HG02840 (cell line): Measurements from ENCODE around the gene TET3.
A peak's percentile ranks its signal among the peaks of the same experiment; 100 is the strongest.

Experiments used
- ATAC-seq: cut with Tn5 transposase; IDR thresholded peaks from one replicate; pipeline ENCODE4 v1.9.1; 2021; ENCODE audit warnings: mild to moderate bottlenecking, moderate library complexity, moderate number of reproducible peaks; ENCODE audit not compliant: unreplicated experiment, low FRiP score

Gene TET3

DNA sequence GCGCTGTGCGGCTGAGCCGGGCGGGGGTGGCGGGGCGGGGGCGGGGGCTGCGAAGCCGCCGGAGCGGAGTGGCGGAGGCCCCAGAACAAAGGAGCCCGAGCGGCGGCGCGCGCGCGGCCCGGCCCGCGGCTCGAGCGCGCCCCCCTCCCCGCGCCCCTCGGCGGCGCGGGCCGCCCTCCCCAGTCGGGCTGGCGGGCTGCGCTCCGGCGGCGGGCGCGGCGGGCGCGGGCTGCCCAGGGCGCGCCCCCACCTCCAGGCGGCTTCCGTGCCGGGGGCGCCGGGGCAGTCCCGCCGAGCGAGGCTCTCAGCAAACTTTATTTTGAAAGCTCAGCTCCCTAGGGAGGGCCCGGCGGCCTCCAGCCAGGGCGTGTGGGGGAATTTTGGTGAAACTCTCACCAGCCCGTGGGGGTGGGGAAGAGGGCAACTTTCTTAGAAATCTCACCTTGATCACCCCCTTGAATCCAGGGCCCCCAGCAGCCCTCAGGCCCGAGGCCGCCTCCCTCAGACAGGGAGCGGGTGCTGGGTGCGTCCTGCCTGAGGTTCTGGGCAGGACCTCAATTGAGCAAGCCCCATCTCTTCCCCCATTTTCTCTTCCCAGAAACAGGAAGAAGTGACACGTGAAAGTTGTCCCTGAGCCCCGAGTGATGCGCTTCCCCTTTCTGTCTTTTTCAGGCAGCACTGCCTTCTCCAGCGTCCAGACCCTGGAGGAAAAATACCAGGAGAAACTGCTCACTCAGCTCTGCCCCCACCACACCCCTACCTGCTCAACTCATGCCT, 786 bp downstream of the TET3 start:
- peak; percentile 33 for ATAC-seq

GRCh38 chr2:73986085-73986681, 1.5 kb downstream of the TET3 start:
- ATAC-seq = no peak

DNA sequence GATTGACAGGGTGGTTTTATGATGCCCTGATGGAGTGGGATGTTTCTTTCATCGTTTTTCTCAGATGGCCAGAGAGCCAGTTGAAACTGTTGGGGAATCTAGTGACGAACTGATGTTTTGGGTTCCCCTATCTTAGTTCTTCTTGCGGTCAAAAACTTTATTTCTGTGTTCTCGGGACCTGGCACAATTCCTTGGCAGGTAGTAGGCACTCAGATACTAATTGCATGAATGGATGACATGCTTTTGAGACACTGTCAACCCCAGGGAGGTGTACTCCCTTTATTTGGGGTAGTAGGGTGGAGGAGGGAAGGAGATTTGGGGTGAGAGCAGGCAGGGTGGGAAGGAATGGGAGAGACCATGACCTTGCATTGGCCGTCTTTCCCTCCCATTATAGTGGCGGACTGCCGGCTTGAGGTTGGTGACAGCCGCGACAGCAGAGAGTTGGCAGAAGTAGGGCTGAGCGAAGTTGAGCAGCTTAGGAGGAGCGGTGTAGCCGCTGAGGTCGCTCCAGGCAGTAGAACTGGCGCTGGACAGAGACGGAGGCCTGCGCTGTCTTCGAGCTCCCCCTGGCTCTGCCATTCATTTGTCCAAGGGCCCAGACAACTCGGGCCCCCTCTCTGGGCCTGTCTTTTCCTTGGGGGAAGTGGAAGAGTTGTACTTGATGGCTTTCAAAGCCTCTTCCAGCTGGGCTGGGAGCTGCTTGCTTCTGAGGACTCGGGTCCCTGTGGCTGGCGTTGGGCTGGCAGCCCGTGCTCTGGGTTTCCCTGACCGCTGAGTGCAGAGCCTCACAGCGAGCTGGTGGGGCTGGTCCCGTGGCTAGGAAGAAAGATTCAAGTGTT, 2.6 kb downstream of the TET3 start:
- no peak for ATAC-seq

DNA sequence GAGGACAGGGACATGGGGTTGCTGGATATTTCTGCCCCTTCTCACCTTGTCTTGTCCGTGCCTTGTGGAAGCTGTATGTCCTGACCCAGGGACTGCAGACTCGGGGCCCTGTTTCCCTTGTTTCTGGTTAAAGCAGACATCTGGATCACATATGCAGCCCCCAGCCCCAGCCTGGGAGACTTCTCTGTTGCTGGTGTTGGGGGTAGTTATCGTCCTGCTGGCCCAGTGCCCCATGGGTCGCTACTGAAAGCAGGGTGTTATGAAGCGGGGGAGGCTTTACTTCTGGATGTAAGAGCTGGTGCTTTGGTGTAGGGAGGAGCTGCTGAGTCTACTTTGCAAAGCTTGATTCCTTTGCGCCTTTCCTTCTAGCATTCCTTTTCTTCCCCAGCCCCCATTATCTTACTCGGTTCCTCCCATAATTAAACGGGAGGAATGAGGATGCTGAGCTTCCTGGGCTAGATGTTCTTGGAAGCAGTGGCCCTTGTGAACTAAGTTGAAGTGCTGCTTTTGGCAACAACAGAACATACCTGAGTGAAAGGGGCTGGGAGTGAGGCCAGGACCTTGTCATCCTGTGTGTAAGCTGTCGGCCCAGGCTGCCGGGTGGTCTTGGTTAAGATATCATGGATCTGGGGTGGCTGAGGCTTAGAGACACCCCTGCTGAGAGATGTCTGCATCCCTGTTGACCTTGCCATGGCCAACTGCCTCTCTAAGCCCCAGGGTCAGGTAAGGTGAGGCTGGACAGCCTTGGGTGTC, 3.4 kb downstream of the TET3 start:
- ATAC-seq = no peak

DNA sequence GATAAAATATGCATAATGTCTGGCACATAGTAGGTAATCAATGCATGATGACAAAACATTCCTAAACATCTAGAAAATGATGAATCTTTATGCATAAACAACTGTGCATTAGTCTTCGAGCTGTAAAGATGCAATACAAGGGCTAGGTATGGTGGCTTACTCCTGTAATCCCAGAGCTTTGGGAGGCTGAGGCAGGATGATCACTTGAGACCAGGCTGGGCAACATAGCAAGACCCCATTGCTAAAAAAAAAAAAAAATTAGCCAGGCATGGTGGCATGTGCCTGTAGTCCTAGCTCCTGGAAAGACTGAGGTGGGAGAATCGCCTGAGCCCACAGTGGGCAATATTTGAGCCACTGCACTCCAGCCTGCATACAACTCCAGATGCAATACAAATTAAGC, 5.3 kb downstream of the TET3 start:
- no peak for ATAC-seq

- no peak for ATAC-seq
Measured at GRCh38 chr2:73990531-73990930, 5.8 kb downstream of the TET3 start.

- no peak for ATAC-seq
Measured at GRCh38 chr2:73992036-73992435, 7.3 kb downstream of the TET3 start.

- no peak for ATAC-seq
Measured at GRCh38 chr2:73993376-73993775, 8.7 kb downstream of the TET3 start.

GRCh38 chr2:73993778-73994177, 9.1 kb downstream of the TET3 start:
- no peak for ATAC-seq

DNA sequence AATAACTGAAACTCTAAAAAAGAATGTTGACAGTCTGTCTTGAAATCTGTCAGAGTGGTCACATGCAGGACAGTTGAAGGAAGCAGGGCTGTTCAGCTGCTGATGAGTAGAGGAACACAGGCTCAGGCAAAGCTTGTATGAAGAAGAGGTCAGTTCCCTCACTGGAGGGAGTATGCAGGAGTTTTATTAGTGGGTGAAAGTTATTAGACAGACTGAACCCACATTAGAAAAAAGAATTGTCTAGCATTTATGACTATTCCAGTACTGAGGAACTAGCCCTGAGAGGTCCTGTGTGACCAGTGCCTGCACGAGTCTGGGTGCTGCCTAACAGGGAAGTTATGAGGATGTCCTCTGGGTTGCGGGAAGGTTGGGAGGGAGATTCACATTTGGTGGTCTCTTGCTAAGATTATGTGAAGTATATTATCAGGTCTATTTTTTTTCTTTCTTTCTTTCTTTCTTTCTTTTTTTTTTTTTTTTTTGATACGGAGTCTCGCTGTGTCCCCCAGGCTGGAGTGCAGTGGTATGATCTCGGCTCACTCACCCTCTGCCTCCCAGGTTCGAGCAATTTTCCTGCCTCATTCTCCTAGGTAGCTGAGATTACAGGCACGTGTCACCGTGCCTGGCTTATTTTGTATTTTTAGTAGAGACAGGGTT, 9.6 kb downstream of the TET3 start:
- no peak for ATAC-seq

DNA sequence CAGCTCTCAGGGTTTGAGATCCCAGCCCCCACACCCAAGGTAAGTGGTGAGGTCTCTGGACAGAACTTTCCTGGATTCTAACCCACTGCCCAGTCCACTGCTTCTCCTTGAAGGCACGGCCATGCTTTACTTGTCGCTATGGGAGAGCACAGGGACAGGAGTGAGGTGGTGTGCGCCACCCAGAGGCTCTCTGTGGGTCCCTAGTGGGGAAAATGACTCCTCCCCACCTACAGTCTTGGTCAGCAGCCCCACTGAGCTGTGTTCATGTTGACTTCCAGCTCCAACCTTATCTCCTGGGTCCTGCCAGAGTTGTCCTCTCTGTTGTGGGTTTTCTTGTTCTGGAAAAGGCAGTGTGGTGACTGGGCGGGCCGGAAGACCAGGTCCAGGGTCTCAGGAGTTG, 11.1 kb downstream of the TET3 start:
- ATAC-seq = no peak

- no peak for ATAC-seq
Measured at GRCh38 chr2:73997813-73998212, 13.1 kb downstream of the TET3 start.

GRCh38 chr2:73998451-73998850, 13.7 kb downstream of the TET3 start:
- ATAC-seq = no peak

- no peak for ATAC-seq
Measured at GRCh38 chr2:73998933-73999332, 14.2 kb downstream of the TET3 start.

DNA sequence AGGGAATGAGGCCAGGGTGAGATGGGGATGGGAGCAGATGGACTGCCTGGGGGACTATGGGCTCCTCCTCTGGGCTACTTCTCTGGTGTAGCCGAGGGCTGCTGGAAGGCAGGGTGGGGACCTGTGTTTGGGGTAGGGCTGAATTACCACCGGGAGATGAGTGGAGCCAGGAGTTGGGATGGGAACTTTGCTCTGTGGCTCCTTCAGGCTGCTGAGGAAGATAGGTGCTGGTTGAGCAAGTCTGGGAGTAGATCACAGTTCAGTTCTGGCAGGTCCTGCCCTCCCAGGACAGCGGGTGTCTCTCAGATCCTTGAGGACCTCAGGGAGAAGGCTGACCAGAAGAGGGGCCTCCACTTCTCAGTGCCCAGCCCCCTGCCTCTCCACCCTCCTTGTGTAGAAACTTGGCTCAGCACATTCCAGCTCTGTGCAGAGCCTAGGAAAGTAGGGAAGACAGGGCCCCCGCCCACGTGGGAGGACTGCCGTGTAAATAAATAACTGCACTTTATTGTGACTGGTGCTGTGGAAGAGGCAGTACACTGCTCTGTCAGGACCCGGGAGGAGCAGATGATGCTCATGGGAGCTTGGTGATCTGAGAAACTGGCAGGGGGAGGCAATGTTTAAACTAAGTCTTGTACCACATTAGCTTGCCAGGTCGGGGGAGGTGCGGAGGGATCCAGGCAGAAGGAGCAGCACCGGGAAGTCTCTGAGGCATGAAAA, 15.3 kb downstream of the TET3 start:
- ATAC-seq = no peak

DNA sequence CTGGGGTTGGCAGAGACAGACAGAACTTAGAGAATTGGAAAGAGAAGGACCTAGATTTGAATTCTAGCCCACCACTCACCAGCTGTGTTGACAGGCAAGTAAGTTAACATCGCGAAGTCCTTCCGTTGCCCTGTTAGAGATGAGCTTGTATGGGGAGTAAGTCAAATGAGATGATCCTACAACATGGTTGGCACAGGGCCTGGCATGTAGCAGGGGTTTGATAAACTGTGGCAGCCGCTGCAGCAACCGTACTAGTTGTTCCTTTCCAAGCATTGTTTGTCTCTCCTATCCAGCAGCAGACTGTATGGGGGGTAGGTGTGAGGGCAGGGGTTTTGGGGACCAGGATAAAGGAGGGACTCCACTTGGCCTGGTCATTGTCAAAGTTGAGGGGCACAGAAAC, 16.0 kb downstream of the TET3 start:
- no peak for ATAC-seq

- ATAC-seq = no peak
Measured at GRCh38 chr2:74001121-74001520, 16.4 kb downstream of the TET3 start.

DNA sequence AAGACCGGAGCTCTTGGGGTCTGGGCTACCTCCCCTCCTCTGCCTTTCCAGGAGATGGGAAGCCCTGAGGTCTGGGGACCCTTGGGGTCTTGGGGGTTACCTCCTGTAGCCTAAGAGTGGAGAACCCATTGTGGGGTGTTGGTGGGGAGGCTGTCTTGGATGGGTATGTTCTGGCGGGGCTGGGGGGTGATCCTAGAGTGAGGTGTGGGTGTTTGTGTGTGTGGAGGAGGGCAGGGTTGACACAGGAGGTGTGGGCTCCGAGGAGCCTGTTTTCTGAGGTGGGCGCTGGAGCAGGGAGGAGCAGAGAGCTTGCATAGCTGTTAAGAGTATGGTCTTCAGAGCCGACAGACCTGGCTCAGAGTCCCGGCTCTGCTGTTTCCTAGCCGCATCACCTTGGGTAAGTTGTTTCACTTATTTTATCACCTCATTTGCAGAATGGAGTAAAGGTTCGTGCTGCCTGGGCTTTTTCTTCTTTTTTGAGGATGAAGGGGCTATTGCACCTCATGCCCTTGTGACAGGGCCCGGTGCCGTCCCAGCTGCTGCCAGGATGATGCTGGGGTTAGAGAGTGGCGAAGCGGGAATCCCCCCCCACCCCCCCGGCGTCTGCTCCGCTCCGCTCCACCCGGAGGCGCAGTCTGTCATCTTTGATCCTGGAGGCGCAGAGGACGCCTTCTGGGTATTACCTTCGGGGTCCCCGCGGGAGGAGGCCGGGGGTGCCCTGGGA, 17.2 kb downstream of the TET3 start:
- peak; percentile 43 for ATAC-seq
